ENCODE results near the gene ZNF236.

The ZNF236 gene

DNA sequence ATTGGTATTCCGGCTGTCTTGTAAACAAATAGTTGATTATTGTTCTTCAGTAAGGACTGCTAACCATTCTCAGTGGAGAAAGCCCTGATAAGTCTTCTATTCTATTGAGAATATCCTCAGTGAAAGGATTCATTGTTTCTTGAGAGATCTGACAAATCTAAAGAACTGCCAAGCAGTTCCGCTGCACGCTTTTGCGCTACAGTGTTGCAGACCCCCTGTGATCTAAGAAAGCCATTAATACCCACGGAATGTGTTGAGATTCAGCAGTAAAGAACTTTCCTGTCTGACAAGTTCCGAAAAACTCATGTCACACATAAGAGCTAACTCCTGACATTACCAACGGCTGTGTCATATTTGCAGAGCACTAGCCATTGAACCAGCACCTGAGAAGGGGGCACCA is 63.8 kb downstream of the ZNF236 start:
- no peak for DNase-seq
- in situ Hi-C loops (cut with HindIII; ENCODE audit: low pct_ligation_motif_present, low pct_unique_long_range_greater_than_20kb, low sequenced_read_pairs) = no loop called here

DNA sequence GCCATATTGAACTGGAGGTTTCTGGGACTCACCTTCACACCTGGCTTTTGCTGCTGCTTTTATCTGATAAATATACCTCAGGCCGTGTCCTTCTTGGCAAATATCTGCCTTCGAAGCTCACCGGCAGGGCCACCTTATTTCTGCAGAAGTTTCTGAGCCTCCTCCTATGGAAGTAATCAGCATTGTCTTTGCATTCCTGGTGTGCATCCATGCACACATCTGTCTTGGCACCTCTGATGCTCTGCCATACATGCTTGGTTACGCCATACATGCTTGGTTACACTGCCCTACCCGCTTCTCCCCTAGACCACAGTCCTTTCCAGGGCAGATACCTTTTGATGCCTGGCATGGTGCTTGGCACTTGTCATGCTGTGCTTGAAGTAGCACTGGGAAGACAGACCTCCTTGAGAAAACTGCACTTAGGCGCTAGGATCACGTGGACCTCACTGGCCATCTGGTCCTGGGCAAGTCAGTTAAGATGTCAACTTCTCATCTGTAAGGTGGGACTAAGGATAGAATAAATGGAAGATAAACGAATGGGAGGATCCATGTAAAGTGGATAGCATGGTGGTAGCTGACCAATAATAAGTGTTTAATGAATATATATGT is 66.8 kb downstream of the ZNF236 start:
- DNase-seq = peak; percentile 8
- in situ Hi-C loops (cut with HindIII; ENCODE audit: low pct_ligation_motif_present, low pct_unique_long_range_greater_than_20kb, low sequenced_read_pairs) = no loop called here

DNA sequence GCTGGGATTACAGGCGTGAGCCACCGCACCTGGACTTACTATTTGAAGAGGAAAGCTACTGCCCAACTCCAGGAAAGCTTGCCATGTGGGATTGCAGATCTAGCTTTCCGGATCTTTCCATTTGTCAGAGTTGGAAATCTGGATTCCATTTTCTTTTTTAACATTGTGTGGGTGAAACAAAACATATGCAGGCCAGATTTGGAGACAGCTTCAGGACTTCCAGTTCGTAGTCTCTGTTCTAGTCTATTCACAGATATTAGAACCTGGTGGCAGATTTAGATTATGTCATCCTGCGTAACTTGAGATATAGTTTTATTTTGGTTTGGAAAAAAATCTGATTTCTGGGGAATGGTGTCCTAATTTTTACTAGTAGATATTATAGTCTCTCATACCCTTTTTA is 70.5 kb downstream of the ZNF236 start:
- in situ Hi-C loops (cut with HindIII; ENCODE audit: low pct_ligation_motif_present, low pct_unique_long_range_greater_than_20kb, low sequenced_read_pairs) = no loop called here

DNA sequence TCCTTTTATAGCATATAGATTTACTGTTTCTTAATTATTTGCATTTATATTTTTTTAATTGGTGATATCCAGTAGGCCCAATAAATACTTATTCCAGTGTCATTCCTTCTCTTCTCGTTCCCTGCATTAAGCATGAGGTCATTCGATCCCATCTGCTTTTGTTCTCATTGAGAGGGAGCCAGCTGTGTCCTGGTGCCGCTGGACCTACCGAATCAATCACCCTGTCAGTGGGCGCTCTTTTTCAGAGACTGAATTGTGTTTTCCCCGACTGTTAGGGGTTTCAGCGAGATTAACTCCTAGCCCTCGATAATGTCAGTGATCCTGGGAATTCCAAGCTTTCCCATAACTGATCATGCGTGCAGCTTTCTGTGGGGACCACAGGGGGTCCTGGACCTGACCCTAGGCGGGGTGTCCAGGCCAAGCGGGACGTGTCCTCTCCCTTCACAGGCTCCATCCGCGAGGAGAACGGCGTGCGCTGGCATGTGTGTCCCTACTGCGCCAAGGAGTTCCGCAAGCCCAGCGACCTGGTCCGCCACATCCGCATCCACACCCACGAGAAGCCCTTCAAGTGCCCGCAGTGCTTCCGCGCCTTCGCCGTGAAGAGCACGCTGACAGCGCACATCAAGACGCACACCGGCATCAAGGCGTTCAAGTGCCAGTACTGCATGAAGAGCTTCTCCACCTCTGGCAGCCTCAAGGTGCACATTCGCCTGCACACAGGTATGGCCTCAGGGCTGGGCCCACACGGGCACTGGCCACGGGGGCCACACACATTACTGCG is 72.4 kb downstream of the ZNF236 start:
- in situ Hi-C loops (cut with HindIII; ENCODE audit: low pct_ligation_motif_present, low pct_unique_long_range_greater_than_20kb, low sequenced_read_pairs) = no loop called here

More for the DNA sequence above, 70.5 kb downstream of the ZNF236 start:
- DNase-seq = no peak

GRCh38 chr18:76895498-76895897 is 73.1 kb downstream of the ZNF236 start:
- no peak for DNase-seq
- in situ Hi-C loops (cut with HindIII; ENCODE audit: low pct_ligation_motif_present, low pct_unique_long_range_greater_than_20kb, low sequenced_read_pairs) = no loop called here

More for the DNA sequence above, 72.4 kb downstream of the ZNF236 start:
- no peak for DNase-seq

DNA sequence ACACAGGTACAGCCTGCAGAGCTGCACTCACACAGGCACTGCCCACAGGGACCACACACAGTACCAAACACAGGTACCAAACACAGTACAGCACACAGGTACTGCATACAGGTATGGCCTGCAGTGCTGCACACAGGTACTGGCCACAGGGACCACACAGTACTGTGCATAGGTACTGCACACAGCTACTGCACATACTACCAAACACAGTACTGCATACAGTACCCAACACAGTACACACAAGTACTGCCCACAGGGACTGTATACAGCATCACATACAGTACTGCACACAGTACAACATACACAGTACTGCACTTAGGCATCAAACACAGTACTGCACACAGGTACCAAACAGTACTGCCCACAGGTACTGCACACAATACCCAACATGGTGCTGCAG is 74.3 kb downstream of the ZNF236 start:
- in situ Hi-C loops (cut with HindIII; ENCODE audit: low pct_ligation_motif_present, low pct_unique_long_range_greater_than_20kb, low sequenced_read_pairs) = no loop called here
- DNase-seq = no peak

GRCh38 chr18:76897257-76897656 is 74.9 kb downstream of the ZNF236 start:
- in situ Hi-C loops (cut with HindIII; ENCODE audit: low pct_ligation_motif_present, low pct_unique_long_range_greater_than_20kb, low sequenced_read_pairs) = no loop called here
- no peak for DNase-seq

DNA sequence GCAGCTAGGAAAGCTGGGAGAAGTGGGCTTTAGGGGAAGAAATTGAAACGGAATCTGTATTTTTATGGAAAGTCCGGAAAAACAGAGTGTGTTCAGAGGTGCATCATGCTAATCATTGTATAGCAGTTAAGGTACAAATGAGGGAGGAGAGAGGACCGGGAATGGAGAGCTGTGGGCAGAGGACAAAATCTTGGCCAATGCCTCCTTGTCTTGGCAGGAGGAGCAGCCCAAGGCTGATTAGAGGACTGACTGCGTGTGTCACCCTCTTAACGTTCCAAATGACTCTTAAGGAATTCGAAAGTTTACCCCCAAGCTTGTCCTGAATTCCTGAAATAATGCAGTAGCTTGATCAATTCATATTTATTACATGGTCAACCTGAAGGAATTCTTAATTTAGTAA is 81.0 kb downstream of the ZNF236 start:
- no peak for DNase-seq
- in situ Hi-C loops (cut with HindIII; ENCODE audit: low pct_ligation_motif_present, low pct_unique_long_range_greater_than_20kb, low sequenced_read_pairs) = no loop called here

DNA sequence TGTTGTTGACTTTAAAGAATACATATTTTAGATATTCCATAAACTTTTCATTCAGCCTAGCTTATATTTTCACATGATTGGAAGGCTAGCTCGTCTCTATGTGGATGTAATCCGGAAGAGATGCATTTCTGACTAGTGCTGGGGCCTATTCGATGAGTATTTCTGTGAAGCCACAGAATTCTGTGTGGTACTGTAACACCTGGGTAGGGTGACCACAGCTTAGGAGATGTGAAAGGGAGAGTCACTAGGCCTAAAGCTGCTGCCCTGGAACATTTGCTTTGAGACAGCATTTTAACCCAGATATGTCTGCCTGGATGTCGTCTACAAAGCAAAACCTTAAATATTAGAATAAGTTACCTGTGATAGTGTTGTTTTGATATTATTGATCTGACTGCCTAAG is 83.5 kb downstream of the ZNF236 start:
- no peak for DNase-seq

GRCh38 chr18:76908277-76908676 is 85.9 kb downstream of the ZNF236 start:
- in situ Hi-C loops (cut with HindIII; ENCODE audit: low pct_ligation_motif_present, low pct_unique_long_range_greater_than_20kb, low sequenced_read_pairs) = no loop called here
- DNase-seq = no peak

More for the DNA sequence above, 83.5 kb downstream of the ZNF236 start:
- in situ Hi-C loops (cut with HindIII; ENCODE audit: low pct_ligation_motif_present, low pct_unique_long_range_greater_than_20kb, low sequenced_read_pairs) = no loop called here

DNA sequence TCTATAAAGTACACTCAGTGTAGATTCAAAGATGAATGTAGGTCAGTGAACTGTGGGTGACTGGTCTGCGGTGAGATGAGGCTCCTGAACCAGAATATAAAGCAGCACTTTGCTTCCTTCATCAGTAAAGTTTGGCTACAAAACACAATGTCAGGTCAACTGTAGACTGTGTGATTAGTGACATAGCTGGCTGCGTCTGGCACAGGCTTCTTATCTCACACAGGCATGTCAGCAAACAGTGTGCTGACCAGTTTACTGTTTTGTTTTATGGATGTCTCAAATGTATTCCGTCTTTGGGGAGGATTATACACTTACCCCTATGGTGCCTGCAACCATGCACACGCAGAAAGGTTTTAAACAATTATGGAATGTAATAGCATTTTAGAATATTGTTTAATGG is 87.1 kb downstream of the ZNF236 start:
- no peak for DNase-seq
- in situ Hi-C loops (cut with HindIII; ENCODE audit: low pct_ligation_motif_present, low pct_unique_long_range_greater_than_20kb, low sequenced_read_pairs) = no loop called here

DNA sequence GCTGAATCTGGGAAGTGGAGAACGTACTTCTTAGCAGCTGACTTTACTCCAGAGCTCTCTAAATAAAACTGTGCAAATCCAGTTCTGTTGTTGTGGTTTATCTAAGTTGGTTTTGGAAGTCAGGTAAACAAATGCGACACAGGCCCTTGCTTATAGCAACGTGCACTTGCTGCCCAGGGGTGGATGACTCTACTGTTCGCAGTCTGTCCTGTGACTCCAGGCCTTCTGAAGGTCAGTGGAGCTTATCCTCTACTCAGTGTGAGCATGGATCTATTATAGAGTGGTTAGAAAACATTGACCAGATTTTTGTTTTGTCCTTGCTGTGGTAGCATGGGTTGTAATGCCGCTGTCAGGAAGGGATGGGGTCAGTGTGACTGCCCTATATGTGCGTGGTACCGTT is 89.1 kb downstream of the ZNF236 start:
- no peak for DNase-seq
- in situ Hi-C loops (cut with HindIII; ENCODE audit: low pct_ligation_motif_present, low pct_unique_long_range_greater_than_20kb, low sequenced_read_pairs) = no loop called here

- in situ Hi-C loops (cut with HindIII; ENCODE audit: low pct_ligation_motif_present, low pct_unique_long_range_greater_than_20kb, low sequenced_read_pairs) = no loop called here
- DNase-seq = no peak
These were observed 91.2 kb downstream of the ZNF236 start for GRCh38 chr18:76913583-76913982.

DNA sequence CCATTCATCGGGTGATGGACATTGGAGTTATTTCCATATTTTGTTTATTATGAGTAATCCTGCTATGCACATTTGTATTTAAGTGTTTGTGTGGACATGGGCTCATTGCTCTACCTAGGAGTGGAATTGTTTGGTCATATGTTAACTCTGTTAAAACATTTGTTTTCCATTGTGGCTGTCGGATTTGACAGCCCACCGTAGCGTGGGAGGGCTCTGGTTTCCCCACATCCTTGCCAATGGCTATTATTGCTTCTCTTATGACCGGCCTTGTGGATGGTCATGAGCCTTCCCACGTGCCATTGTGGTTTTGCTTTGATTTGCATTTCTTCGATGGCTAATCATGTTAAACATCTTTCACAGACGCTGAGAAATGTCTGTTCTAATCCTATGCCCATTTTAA is 92.0 kb downstream of the ZNF236 start:
- no peak for DNase-seq
- in situ Hi-C loops (cut with HindIII; ENCODE audit: low pct_ligation_motif_present, low pct_unique_long_range_greater_than_20kb, low sequenced_read_pairs) = no loop called here

DNA sequence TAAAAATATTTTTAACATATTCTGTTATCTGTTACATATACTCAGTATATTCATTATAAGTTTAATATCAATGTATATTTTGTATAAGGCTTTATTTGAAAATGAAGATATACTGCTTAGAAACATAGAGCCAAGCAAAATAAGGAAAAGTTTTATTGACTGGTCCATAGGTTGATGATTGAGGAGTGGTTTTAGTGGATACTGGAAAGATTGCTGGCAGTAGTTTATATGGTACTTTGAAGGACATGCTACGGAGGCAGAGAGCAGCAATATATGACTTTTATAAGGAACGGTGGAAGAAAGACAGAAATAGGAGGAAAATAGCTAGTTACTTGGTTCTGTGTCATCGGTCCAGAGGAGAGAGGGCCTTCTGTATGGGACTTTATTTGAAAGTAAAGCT is 92.4 kb downstream of the ZNF236 start:
- no peak for DNase-seq
- in situ Hi-C loops (cut with HindIII; ENCODE audit: low pct_ligation_motif_present, low pct_unique_long_range_greater_than_20kb, low sequenced_read_pairs) = no loop called here

DNA sequence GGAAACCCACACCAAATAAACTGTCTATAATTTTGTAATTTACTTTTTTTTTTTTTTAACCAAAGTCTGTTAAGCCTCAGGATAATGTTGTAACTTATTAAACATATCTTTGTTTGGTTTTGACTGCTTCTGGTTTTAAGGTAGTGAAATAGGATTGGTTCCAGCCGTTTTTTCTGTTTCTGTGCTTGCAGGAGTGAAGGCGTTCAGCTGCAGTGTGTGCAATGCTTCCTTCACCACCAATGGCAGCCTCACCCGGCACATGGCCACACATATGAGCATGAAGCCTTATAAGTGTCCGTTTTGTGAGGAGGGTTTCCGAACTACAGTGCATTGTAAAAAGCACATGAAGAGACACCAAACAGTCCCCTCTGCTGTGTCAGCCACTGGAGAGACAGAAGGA is 93.1 kb downstream of the ZNF236 start:
- in situ Hi-C loops (cut with HindIII; ENCODE audit: low pct_ligation_motif_present, low pct_unique_long_range_greater_than_20kb, low sequenced_read_pairs) = no loop called here
- no peak for DNase-seq

DNA sequence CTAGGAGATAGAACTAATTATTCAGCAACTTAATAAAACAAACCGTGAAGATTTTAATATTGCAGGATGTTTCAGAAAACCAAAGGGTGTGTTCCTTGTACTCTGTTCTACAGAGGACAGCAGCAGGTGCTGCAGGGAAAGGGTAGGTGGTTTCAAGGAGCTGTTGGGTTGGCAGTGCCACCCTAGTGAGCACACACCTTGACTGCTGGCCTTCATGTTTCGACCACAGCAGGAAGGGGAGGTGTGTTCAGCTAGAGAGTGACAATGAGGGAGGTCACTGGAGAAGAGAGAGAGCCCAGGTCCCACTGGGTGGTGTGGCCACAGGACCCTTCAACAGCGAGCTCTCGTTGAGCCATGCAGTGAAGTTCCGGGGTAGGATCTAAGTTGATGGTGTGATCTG is 98.6 kb downstream of the ZNF236 start:
- no peak for DNase-seq
- in situ Hi-C loops (cut with HindIII; ENCODE audit: low pct_ligation_motif_present, low pct_unique_long_range_greater_than_20kb, low sequenced_read_pairs) = no loop called here

- in situ Hi-C loops (cut with HindIII; ENCODE audit: low pct_ligation_motif_present, low pct_unique_long_range_greater_than_20kb, low sequenced_read_pairs) = no loop called here
- DNase-seq = peak; percentile 9
These were observed 99.8 kb downstream of the ZNF236 start for GRCh38 chr18:76922107-76922506.

DNA sequence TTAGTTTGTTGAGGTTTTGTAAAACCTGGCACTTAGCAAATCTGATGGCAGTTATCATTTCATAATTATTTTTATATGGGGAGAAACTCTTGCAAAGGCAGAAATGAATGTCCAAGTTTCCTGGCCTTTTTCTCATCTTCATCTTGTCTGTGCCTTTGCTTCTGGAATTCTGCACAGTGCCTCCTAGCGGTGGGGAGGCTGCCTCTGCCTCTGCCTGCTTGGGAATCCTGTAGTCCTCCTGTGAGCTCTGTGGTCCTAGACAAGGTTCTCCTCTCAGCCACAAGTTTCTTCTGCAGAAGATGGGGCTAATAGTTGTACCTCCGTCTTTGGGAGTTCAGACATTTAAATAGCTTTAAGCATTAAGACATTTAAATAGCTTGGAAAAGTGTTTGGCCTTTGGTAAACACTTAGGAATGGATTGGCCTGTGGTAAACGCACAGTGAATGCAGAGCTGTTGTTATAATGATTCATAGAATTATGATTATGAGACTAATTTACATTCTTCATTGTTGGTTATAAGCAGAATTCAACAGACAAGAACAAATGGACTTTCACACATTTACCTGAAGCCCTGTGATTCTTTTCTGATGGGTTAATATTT is 101.2 kb downstream of the ZNF236 start:
- in situ Hi-C loops (cut with HindIII; ENCODE audit: low pct_ligation_motif_present, low pct_unique_long_range_greater_than_20kb, low sequenced_read_pairs) = no loop called here
- peak; percentile 45 for DNase-seq

DNA sequence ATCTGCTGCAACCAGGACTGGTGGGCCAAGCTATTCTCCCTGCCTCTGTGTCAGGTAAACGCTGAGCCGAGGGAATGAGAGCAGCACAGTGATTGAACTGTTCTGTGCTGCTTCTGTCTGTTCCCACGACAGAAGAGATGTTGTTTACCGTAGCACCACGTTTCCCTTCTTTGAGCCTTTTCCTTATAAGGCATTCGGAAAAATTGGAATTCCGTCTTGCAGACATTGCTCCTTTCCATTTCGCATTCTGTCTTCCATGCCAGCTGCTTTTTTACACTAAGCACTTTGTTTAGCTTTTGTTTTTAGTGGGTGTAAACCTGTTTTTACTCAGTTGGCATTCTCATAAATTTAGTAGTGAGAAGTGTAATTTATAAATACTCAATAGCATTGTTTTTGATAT is 103.1 kb downstream of the ZNF236 start:
- in situ Hi-C loops (cut with HindIII; ENCODE audit: low pct_ligation_motif_present, low pct_unique_long_range_greater_than_20kb, low sequenced_read_pairs) = no loop called here
- DNase-seq = no peak

Data from ACHN (cell line).